Esophagus squamous epithelium (tissue), 4 donors: ENCODE data around the gene DCPS.

ENCODE experiments used
- POLR2A ChIP-seq, 4 donors: fragments of 450-650 bp; IDR thresholded peaks; one replicate each; pipeline ENCODE4 v1.6.1; 2017; ENCODE audit warnings: antibody characterized with exemption in 4 of 4, mild to moderate bottlenecking in 4 of 4, moderate library complexity in 3 of 4
- TF ChIP-seq, protein P1 (sequence below), 6 experiments: fragments of 450-650 bp in 4 of 6; fragments of 200-600 bp in 2 of 6; sonication (generic) in 2 of 6; IDR thresholded peaks; one replicate each; pipeline ENCODE4 v1.5.1; 2016 to 2019; ENCODE audit warnings: antibody characterized with exemption in 6 of 6, mild to moderate bottlenecking in 4 of 6, moderate library complexity in 4 of 6

DNA sequence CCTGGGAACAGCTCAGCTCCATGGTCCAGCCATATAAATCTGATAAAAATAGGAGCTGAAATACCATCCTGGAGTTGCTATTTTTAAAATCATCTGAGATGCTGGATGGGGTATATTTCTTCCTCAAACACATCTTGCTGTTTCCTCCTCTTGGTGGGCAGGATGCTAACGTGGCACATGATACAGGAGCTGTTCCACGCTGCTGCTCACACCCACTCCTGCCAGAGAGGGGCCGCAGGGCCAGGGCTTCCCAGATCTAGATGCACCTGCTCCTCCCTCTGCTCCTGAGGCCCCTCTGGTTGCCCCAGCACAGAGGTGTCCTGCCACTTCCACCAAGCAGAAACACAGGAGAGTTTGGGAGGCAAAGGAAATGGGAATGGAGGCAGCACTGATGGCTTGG, 48.3 kb downstream of the DCPS start:
- TF ChIP-seq, protein P1, sequence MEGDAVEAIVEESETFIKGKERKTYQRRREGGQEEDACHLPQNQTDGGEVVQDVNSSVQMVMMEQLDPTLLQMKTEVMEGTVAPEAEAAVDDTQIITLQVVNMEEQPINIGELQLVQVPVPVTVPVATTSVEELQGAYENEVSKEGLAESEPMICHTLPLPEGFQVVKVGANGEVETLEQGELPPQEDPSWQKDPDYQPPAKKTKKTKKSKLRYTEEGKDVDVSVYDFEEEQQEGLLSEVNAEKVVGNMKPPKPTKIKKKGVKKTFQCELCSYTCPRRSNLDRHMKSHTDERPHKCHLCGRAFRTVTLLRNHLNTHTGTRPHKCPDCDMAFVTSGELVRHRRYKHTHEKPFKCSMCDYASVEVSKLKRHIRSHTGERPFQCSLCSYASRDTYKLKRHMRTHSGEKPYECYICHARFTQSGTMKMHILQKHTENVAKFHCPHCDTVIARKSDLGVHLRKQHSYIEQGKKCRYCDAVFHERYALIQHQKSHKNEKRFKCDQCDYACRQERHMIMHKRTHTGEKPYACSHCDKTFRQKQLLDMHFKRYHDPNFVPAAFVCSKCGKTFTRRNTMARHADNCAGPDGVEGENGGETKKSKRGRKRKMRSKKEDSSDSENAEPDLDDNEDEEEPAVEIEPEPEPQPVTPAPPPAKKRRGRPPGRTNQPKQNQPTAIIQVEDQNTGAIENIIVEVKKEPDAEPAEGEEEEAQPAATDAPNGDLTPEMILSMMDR (IDR thresholded peaks at IDR 0.05) = no peak
- no peak for TF ChIP-seq POLR2A (IDR thresholded peaks at IDR 0.05)
